Measurements from ENCODE around the gene HECTD4. TPM values are rescaled to one million over a fixed set of nuclear protein-coding genes. Genes with fewer than 3 reads are reported as not detected.

HECTD4 gene
- total RNA-seq, 1 experiment from 2014 or later, result 30.0 TPM

GRCh38 chr12:112328456-112329124 is 53.6 kb downstream of the HECTD4 start:
- H3K9me3 ChIP-seq (ENCODE audit: control insufficient read depth, low read depth, low read length), result no peaks in the 10 kb centered on the region
- H3K9me3 Mint-ChIP-seq, result no peaks in the 10 kb centered on the region
- peaks cover 0 to 2% of the 10 kb centered on the region in 2 experiments; a peak in 3 of 4 replicates for H3K4me1 Mint-ChIP-seq
- no peak overlapping the region for H2BK120ac ChIP-seq (ENCODE audit: low read depth, low read length, poor library complexity, severe bottlenecking)
- H3T11ph ChIP-seq (ENCODE audit: low read length), result no peak overlapping the region
- no peak overlapping the region for H3K23ac ChIP-seq (ENCODE audit: insufficient read length, low read depth, low read length)
- WGBS (ENCODE audit: extremely low coverage, insufficient read length, low lambda C conversion rate), result no CpG with 5 or more reads among the region's 3 CpGs
- no peaks in the 10 kb centered on the region for H3K27me3 ChIP-seq (ENCODE audit: insufficient read depth, low read length)
- peak overlapping the region in 2 of 3 experiments; percentile 6 to 31; a peak in 2 of 7 replicates for H3K27ac Mint-ChIP-seq
- no peaks in the 10 kb centered on the region for H3K36me3 Mint-ChIP-seq (ENCODE audit: insufficient read depth in 1 of 3, low read depth in 3 of 3)
- H3K18ac ChIP-seq (ENCODE audit: insufficient read length, low read depth, low read length), result no peak overlapping the region
- no peaks in the 10 kb centered on the region for H3K23me2 ChIP-seq (ENCODE audit: insufficient read length, low read depth, low read length, poor library complexity, severe bottlenecking)
- no peaks in the 10 kb centered on the region for H4K20me1 ChIP-seq (ENCODE audit: control insufficient read depth, insufficient read depth, insufficient read length)
- H3K27ac ChIP-seq (ENCODE audit: insufficient read length, low read depth, low read length), result no peak overlapping the region
- H2BK12ac ChIP-seq (ENCODE audit: insufficient read length, low read depth, low read length), result no peak overlapping the region
- no peak overlapping the region for H3K9ac ChIP-seq (ENCODE audit: extremely low read depth, insufficient read length, low read length)
- H3K4me3 Mint-ChIP-seq, result no peak overlapping the region
- TF ChIP-seq, protein P1, sequence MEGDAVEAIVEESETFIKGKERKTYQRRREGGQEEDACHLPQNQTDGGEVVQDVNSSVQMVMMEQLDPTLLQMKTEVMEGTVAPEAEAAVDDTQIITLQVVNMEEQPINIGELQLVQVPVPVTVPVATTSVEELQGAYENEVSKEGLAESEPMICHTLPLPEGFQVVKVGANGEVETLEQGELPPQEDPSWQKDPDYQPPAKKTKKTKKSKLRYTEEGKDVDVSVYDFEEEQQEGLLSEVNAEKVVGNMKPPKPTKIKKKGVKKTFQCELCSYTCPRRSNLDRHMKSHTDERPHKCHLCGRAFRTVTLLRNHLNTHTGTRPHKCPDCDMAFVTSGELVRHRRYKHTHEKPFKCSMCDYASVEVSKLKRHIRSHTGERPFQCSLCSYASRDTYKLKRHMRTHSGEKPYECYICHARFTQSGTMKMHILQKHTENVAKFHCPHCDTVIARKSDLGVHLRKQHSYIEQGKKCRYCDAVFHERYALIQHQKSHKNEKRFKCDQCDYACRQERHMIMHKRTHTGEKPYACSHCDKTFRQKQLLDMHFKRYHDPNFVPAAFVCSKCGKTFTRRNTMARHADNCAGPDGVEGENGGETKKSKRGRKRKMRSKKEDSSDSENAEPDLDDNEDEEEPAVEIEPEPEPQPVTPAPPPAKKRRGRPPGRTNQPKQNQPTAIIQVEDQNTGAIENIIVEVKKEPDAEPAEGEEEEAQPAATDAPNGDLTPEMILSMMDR (conservative IDR thresholded peaks at IDR 0.05), result no peak
- H2BK5ac ChIP-seq (ENCODE audit: insufficient read length, low read length), result no peak overlapping the region
- no peak overlapping the region for H3K14ac ChIP-seq (ENCODE audit: insufficient read depth, low read length)
- H3K4me1 ChIP-seq (ENCODE audit: insufficient read depth, low read length), result no peaks in the 10 kb centered on the region
- no peak overlapping the region for H2BK15ac ChIP-seq (ENCODE audit: low read depth, low read length)
- H3K4ac ChIP-seq (ENCODE audit: low read depth, low read length), result no peak overlapping the region
- no peak overlapping the region for H4K91ac ChIP-seq (ENCODE audit: insufficient read length, low read depth, low read length)
- no peak overlapping the region for H2AFZ ChIP-seq (ENCODE audit: low read length)
- no peak overlapping the region for H2AK5ac ChIP-seq (ENCODE audit: insufficient read length, low read length)
- H4K5ac ChIP-seq (ENCODE audit: insufficient read length, low read depth, low read length), result no peak overlapping the region
- H2BK20ac ChIP-seq (ENCODE audit: low read depth, low read length, poor library complexity, severe bottlenecking), result no peak overlapping the region
- no peak overlapping the region for H3K56ac ChIP-seq (ENCODE audit: insufficient read length, low read depth, low read length)
- no peaks in the 10 kb centered on the region; the same call in 1 of the 2 replicates for H3K79me2 ChIP-seq (ENCODE audit: insufficient read depth, low read length)
- peaks cover 2% of the 10 kb centered on the region for H3K79me1 ChIP-seq (ENCODE audit: insufficient read depth, low read depth, low read length, poor library complexity, severe bottlenecking)
- no peaks in the 10 kb centered on the region for H3K27me3 Mint-ChIP-seq (ENCODE audit: low read depth)
- no peak overlapping the region for H4K8ac ChIP-seq (replicated peaks; ENCODE audit: insufficient read length, low read depth, low read length)
- no peak overlapping the region for H3K4me2 ChIP-seq (ENCODE audit: insufficient read depth, insufficient read length, low read length)
- no peak for DNase-seq

Data from H9 (cell line).